H1 (cell line): ENCODE data around the gene RALGAPA2. TPM values are rescaled to one million over a fixed set of nuclear protein-coding genes. Genes with fewer than 3 reads are reported as not detected.

Experiments used
- CTCF ChIA-PET: fragments of 300-600 bp; sonication (Branson Sonifier 250); formaldehyde crosslinking; loops from one replicate; lab custom pipeline; 2021; ENCODE audit not compliant: partially characterized antibody; lab: Charles Lee
- POLR2A ChIA-PET: fragments of 300-600 bp; sonication (Branson Sonifier 250); formaldehyde crosslinking; loops from one replicate; lab custom pipeline; 2021; ENCODE audit warnings: inconsistent platforms; ENCODE audit not compliant: partially characterized antibody; lab: Charles Lee
- DNase-seq, 2 experiments: peaks; one replicate each; pipeline versions ENCODE4 v3.0.0 to v3.0.0-alpha.2; 2010 to 2022; ENCODE audit warnings: low spot score in 2 of 2, low read depth in 1 of 2, mixed read lengths in 1 of 2
- FAIRE-seq: peaks from 2 replicates; lab custom pipeline; 2011; peaks lifted over from hg19 to GRCh38; lab: Jason Lieb, UNC
- H2AFZ ChIP-seq: 2 replicates; pipeline ENCODE4 v1.8.1; 2012; ENCODE audit warnings: low read length, inconsistent platforms
- H2AK5ac ChIP-seq: 2 replicates; pipeline ENCODE4 v1.6.1; 2013; ENCODE audit warnings: low read depth, low read length
- H2BK120ac ChIP-seq: replicated peaks from 2 replicates; pipeline ENCODE3; 2013; ENCODE audit warnings: low read depth, low read length, inconsistent platforms
- H2BK12ac ChIP-seq: 2 replicates; pipeline ENCODE4 v1.6.1; 2013; ENCODE audit warnings: low read depth, low read length
- H2BK15ac ChIP-seq: 2 replicates; pipeline ENCODE4 v1.6.1; 2013; ENCODE audit warnings: low read length
- H2BK20ac ChIP-seq: 2 replicates; pipeline ENCODE4 v1.6.1; 2013; ENCODE audit warnings: low read length
- H2BK5ac ChIP-seq: 2 replicates; pipeline ENCODE4 v1.6.1; 2013; ENCODE audit warnings: low read depth, low read length
- H3K14ac ChIP-seq: 2 replicates; pipeline ENCODE4 v1.6.1; 2013; ENCODE audit warnings: inconsistent platforms; ENCODE audit not compliant: insufficient read length
- H3K18ac ChIP-seq: 2 replicates; pipeline ENCODE4 v1.6.1; 2013; ENCODE audit warnings: low read length; ENCODE audit errors: extremely low read depth
- H3K23ac ChIP-seq: 2 replicates; pipeline ENCODE4 v1.6.1; 2013; ENCODE audit warnings: inconsistent platforms; ENCODE audit not compliant: insufficient read length
- H3K23me2 ChIP-seq: 2 replicates; pipeline ENCODE4 v1.6.1; 2013; ENCODE audit warnings: low read depth, low read length
- H3K27ac ChIP-seq: 2 replicates; pipeline ENCODE4 v1.6.1; 2011; ENCODE audit warnings: low read depth, low read length, inconsistent platforms
- H3K27me3 ChIP-seq, 4 experiments: replicated peaks in 1 of 4; 1 replicate in 1 of 4; 2 replicates in 3 of 4; pipeline versions ENCODE4 v1.6.1 to v1.8.1; 2011 to 2013; ENCODE audit warnings: low read length in 3 of 4, mild to moderate bottlenecking in 3 of 4, inconsistent platforms in 2 of 4, mixed read lengths in 2 of 4, moderate library complexity in 1 of 4; ENCODE audit not compliant: control insufficient read depth in 3 of 4, insufficient read depth in 3 of 4; ENCODE audit errors: extremely low read depth in 1 of 4
- H3K36me3 ChIP-seq, 4 experiments: 2 replicates each; pipeline versions ENCODE4 v1.6.1 to v1.8.1; 2011 to 2013; ENCODE audit warnings: mild to moderate bottlenecking in 4 of 4, low read length in 3 of 4, moderate library complexity in 2 of 4, control low read depth in 1 of 4, inconsistent platforms in 1 of 4; ENCODE audit not compliant: insufficient read depth in 4 of 4, control insufficient read depth in 2 of 4
- H3K4ac ChIP-seq: replicated peaks from 2 replicates; pipeline ENCODE3; 2013; ENCODE audit warnings: low read length, low read depth, mixed read lengths, inconsistent platforms; ENCODE audit not compliant: insufficient read length
- H3K4me1 ChIP-seq, 4 experiments: replicated peaks in 1 of 4; 1 replicate in 1 of 4; 2 replicates in 3 of 4; pipeline versions ENCODE4 v1.6.1 to v1.8.1; 2011 to 2013; ENCODE audit warnings: low read length in 3 of 4, inconsistent platforms in 2 of 4, mixed read lengths in 1 of 4; ENCODE audit not compliant: insufficient read depth in 4 of 4, control insufficient read depth in 3 of 4
- H3K4me2 ChIP-seq, 2 experiments: 2 replicates each; pipeline versions ENCODE4 v1.6.1 to v1.8.1; 2011 to 2013; ENCODE audit warnings: low read depth in 2 of 2, low read length in 2 of 2, control low read depth in 1 of 2, inconsistent platforms in 1 of 2, mild to moderate bottlenecking in 1 of 2; ENCODE audit not compliant: insufficient read depth in 1 of 2
- H3K4me3 ChIP-seq, 4 experiments: fragments of 200-600, 300-600 bp in 1 of 4; sonication (generic), shearing (Covaris generic), sonication (Bioruptor Twin) in 1 of 4; 2 replicates each; pipeline versions ENCODE4 v1.5.1 to v1.8.1; 2011 to 2016; ENCODE audit warnings: low read length in 4 of 4, low read depth in 3 of 4, control low read depth in 2 of 4, inconsistent platforms in 2 of 4, mild to moderate bottlenecking in 2 of 4, mixed read lengths in 1 of 4, moderate library complexity in 1 of 4; ENCODE audit not compliant: insufficient read depth in 2 of 4; ENCODE audit errors: extremely low read depth in 1 of 4
- H3K56ac ChIP-seq: replicated peaks from 2 replicates; pipeline ENCODE3; 2013; ENCODE audit warnings: low read depth, mild to moderate bottlenecking, mixed read lengths, low read length, inconsistent platforms; ENCODE audit not compliant: insufficient read length
- H3K79me1 ChIP-seq: 2 replicates; pipeline ENCODE4 v1.6.1; 2013; ENCODE audit warnings: low read depth, low read length, control low read depth
- H3K79me2 ChIP-seq, 2 experiments: 2 replicates each; pipeline versions ENCODE4 v1.6.1 to v1.8.1; 2012 to 2013; ENCODE audit warnings: low read length in 2 of 2, mild to moderate bottlenecking in 2 of 2, inconsistent platforms in 1 of 2; ENCODE audit not compliant: insufficient read depth in 2 of 2, control insufficient read depth in 1 of 2
- H3K9ac ChIP-seq, 4 experiments: replicated peaks in 1 of 4; 1 replicate in 1 of 4; 2 replicates in 3 of 4; pipeline versions ENCODE4 v1.6.1 to v1.8.1; 2011 to 2013; ENCODE audit warnings: low read depth in 3 of 4, low read length in 3 of 4, control low read depth in 2 of 4, mild to moderate bottlenecking in 2 of 4, moderate library complexity in 2 of 4, inconsistent platforms in 1 of 4; ENCODE audit errors: extremely low read depth in 1 of 4
- H3K9me3 ChIP-seq, 2 experiments: 2 replicates each; pipeline versions ENCODE4 v1.6.1 to v1.8.1; 2012 to 2013; ENCODE audit warnings: mild to moderate bottlenecking in 2 of 2, moderate library complexity in 2 of 2, control low read depth in 1 of 2, inconsistent platforms in 1 of 2, low read depth in 1 of 2, low read length in 1 of 2, mixed read lengths in 1 of 2; ENCODE audit not compliant: insufficient read depth in 2 of 2
- H4K20me1 ChIP-seq, 2 experiments: replicated peaks in 1 of 2; 2 replicates each; pipeline versions ENCODE3 to v1.8.1; 2011 to 2013; ENCODE audit warnings: inconsistent platforms in 2 of 2, low read length in 2 of 2, mild to moderate bottlenecking in 1 of 2; ENCODE audit not compliant: insufficient read depth in 2 of 2, control insufficient read depth in 1 of 2
- H4K5ac ChIP-seq: 2 replicates; pipeline ENCODE4 v1.6.1; 2013; ENCODE audit warnings: low read length, low read depth, mixed read lengths, inconsistent platforms; ENCODE audit not compliant: insufficient read length
- H4K8ac ChIP-seq: 2 replicates; pipeline ENCODE4 v1.8.0; 2013; ENCODE audit warnings: mild to moderate bottlenecking, moderate library complexity, low read length, inconsistent platforms; ENCODE audit not compliant: insufficient read depth; ENCODE audit errors: extremely low read depth
- H4K91ac ChIP-seq: replicated peaks from 2 replicates; pipeline ENCODE3; 2013; ENCODE audit warnings: low read length, mixed read lengths, inconsistent platforms; ENCODE audit not compliant: insufficient read length
- CTBP2 ChIP-seq: IDR thresholded peaks from 2 replicates; pipeline ENCODE4 v1.7.0; 2011; ENCODE audit warnings: borderline replicate concordance, mild to moderate bottlenecking, moderate library complexity, mixed read lengths, low read length; ENCODE audit not compliant: insufficient read depth, insufficient read length
- RFX5 ChIP-seq: IDR thresholded peaks from 2 replicates; pipeline ENCODE4 v1.6.1; 2011; ENCODE audit warnings: low read depth, low read length, improper control_type of control experiment, borderline replicate concordance
- SAP30 ChIP-seq: fragments of 300-600 bp; sonication (generic); IDR thresholded peaks from 2 replicates; pipeline ENCODE4 v1.7.1; 2012; ENCODE audit warnings: low read length, moderate library complexity, mild to moderate bottlenecking, inconsistent platforms; ENCODE audit not compliant: insufficient read depth, insufficient replicate concordance
- WGBS, 2 experiments: shearing (Covaris generic) in 1 of 2; methylation state at CpG; one replicate each; pipeline versions ENCODE4 v1.1.6 to v1.1.7; 2013 to 2015; ENCODE audit warnings: low lambda C conversion rate in 2 of 2, mixed read lengths in 2 of 2, inconsistent platforms in 1 of 2, low coverage in 1 of 2, missing lambda C conversion rate in 1 of 2; ENCODE audit not compliant: insufficient replicate concordance in 2 of 2, insufficient coverage in 1 of 2, insufficient read length in 1 of 2; ENCODE audit errors: extremely low coverage in 1 of 2, missing lambda C conversion rate in 1 of 2; 5-methylcytosine and 5-hydroxymethylcytosine counted together
- polyA plus RNA-seq, 7 experiments: library from polyadenylated mRNA; depleted of rRNA in 3 of 7; stranded (reverse) in 5 of 7; unstranded in 2 of 7; fragments of >200 nt in 5 of 7; fragments of 200-250 nt in 2 of 7; gene quantifications; 1 replicate in 5 of 7; 2 replicates in 1 of 7; 4 replicates in 1 of 7; pipeline versions ENCODE4 v1.2.1 to v1.2.3, GENCODE V29; 2011 to 2013; ENCODE audit warnings: missing spikeins in 2 of 7, mixed read lengths in 2 of 7
- total RNA-seq: library from RNA; stranded (reverse); fragmentation: NEBNext Ultra II Directional; extraction: Animal tissue kit (Norgen Biotek cat#: 25700); gene quantifications from 2 replicates; pipeline ENCODE4 v1.2.1, GENCODE V29; 2021

The RALGAPA2 gene
- total and polyA plus RNA-seq, 2 of the 8 experiments (the other 6 are each of a cell fraction or from before 2014, with no cell fraction given), result 5.1 to 25.5 TPM

- Histone ChIP-seq H3K14ac (no peak overlapping the region), H4K8ac (no peak overlapping the region), H2AK5ac (no peak overlapping the region), H4K5ac (no peak overlapping the region), H3K4me2 (no peak overlapping the region), H3K23me2 (no peaks in the 10 kb centered on the region), H3K9me3 (peaks cover 3 to 8% of the 10 kb centered on the region in 2 experiments; a peak in 2 of 4 replicates), H3K27me3 (no peaks in the 10 kb centered on the region), H2BK15ac (no peak overlapping the region), H2BK120ac (no peak overlapping the region), H3K9ac (no peak overlapping the region), H4K91ac (no peak overlapping the region), H4K20me1 (peaks cover 0 to 2% of the 10 kb centered on the region in 2 experiments), H3K79me1 (no peaks in the 10 kb centered on the region), H3K27ac (no peak overlapping the region), H3K79me2 (no peaks in the 10 kb centered on the region), H3K36me3 (peaks cover 0 to 5% (median 0%) of the 10 kb centered on the region in 4 experiments; a peak in 3 of 8 replicates), H2BK20ac (no peak overlapping the region), H3K23ac (no peak overlapping the region), H3K4me1 (no peaks in the 10 kb centered on the region), H2BK12ac (no peak overlapping the region), H2BK5ac (no peak overlapping the region), H3K56ac (no peak overlapping the region), H3K4me3 (no peak overlapping the region), H3K18ac (no peak overlapping the region), H3K4ac (no peak overlapping the region), H2AFZ (no peak overlapping the region)
- TF ChIP-seq SAP30 (no peak), CTBP2 (no peak), RFX5 (no peak)
- ChIA-PET CTCF (interaction anchor here (0.6 to 1.7 kb wide), 3 partner anchors 8 to 106 kb away, joined by 3 to 6 read pairs (median 4); no protein-coding TSS in a partner anchor), POLR2A (no interaction called here)
- DNase-seq (no peak), FAIRE-seq (no peak)
- WGBS, 2 experiments, result 92% methylated on average over 4 of the region's 4 CpGs; no CpG with 5 or more reads in 1 of the 2 experiments
These were observed 160.4 kb downstream of the RALGAPA2 start for GRCh38 chr20:20552076-20552475.
